Right kidney (tissue), 1 donor: ENCODE measurements around the gene FAM193A.
A peak's percentile ranks its signal among the peaks of the same experiment; 100 is the strongest.
"Not testable (repeated sequence)": the region's sequence is repeated elsewhere in the genome, so short reads cannot be mapped to it uniquely, and the experiment has no call there.

Experiments used
- DNase-seq: peaks from one replicate; pipeline ENCODE4 v3.0.0-alpha.2; 2016

The FAM193A gene

DNA sequence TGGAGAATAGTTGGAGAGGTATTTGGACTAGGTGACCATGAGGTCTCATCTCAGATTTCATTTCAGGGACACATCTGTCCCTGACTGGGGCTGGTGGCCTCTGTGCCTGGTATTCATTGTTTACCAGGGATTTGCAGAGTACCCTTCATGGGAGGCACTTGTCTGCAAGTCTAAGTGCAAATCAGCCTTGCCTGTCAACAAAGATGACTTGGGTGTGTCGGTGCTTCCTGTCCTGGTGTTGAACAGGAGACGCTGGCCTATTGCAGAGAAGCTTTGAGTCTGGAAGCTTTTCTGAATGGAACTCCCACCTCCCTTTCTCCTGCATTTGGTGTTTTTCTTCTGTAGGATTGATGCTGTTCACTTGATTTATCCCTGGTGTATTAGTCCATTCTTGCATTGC lies 115.6 kb downstream of the FAM193A start:
- no peak for DNase-seq

- no peak for DNase-seq
Measured at GRCh38 chr4:2652415-2653160, 116.1 kb downstream of the FAM193A start.

DNA sequence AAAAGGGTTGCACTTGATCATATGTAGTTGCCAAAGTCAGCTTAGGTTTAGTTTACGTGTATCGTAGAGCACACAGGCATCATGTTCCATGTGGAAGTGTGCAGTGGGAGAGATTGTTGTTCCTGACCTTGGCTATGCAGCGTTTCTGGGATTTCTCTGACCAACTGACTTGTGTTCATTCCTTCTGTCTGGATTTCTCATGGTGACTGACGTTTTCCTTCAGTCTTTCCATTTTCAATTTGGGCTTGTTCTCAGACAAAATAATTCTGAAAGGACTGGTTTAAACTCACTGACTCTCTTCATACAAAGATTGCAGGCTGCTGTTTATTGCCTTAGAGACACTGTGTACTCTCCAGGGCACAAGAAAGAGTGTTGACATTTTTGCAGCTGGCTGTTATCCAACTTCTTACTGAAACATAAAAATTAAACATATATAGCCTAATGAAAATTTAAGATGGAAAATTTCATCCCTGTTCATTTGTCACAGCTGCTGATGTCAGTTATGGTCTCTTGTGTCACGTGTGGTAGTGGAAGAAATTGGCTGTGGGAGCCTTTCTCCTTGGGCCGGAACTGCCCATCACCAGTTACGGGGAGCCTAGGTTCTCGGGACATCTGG lies 124.3 kb downstream of the FAM193A start:
- no peak for DNase-seq

- no peak for DNase-seq
Measured at GRCh38 chr4:2662598-2662997, 126.2 kb downstream of the FAM193A start.

DNA sequence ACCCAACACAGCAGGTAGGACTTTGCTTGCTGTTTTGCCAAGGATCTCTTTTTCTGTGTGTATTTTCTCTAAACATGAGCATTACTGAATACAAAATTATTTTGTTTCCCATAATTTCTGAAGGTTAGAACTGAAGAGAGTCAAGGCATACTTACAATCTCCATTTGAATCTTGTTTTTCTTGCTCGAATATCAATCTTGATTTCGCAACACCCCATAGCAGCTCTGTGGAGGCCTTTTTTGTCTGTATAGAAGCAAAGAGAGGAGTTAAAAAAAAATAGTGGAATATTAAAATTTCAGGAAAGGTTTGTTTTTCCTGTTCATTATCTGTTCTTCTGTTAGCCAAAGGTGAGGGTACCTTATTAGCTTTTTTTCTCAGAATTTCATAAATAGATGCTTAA lies 126.8 kb downstream of the FAM193A start:
- no peak for DNase-seq

DNA sequence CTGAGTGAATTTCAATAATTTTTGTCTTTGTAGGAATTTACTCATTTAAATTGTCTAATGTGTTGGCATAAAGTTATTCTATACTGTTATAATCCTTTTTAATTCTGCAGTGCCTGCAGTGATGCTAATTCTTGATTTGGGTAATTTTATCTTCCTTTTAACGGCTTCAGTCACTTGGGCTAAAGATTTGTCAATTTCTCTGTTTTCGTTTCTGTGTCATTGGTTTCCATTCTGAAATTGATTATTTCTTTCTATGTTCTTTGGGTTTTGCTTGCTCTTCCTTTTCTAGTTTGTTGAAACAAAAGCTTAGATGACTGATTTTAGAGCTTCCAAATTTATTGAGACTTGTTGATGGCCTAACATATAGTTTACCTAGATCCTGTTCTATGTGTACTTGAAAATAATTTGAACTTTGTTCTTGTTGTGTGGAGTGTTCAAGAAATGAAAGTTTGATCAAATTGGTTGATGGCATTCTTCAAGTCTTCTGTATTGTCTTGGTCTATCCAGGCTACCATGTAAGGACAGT lies 130.3 kb downstream of the FAM193A start:
- DNase-seq, result no peak

- no peak for DNase-seq
Measured at GRCh38 chr4:2667428-2667827, 131.0 kb downstream of the FAM193A start.

DNA sequence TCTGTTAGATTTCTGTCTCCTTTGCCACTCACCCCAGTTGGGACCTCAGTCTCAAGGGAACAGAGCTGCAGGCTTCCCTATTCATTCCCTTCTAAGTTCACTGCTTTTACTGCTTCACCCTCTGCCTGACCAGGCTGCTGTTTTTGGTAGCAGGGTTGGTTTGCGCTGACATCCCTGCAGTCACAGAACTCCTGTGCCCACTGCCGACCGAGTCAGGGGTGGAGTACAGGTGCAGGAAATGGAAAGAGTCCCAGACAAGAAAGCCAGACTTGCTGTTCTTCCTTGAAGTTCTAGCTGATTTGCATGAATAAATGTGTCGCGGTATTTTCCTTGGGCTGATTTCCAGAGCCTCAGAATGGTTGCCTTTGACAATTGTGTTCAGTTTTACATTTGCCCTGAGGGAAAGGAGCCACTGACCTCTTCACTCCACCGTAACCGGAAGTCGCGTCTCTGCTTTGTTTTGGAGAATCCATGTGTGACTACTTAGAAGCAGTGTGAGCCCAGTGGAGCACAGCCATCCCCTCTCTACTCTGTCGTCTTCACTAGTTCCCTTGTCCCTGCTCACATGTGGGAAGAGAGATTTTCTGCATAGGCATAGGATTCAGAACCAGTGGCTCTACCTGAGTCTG lies 134.9 kb downstream of the FAM193A start:
- peak; percentile 26 for DNase-seq

- DNase-seq, result no peak
Measured at GRCh38 chr4:2672082-2672481, 135.6 kb downstream of the FAM193A start.

- DNase-seq, result no peak
Measured at GRCh38 chr4:2672700-2673099, 136.3 kb downstream of the FAM193A start.

GRCh38 chr4:2673157-2673556 lies 136.7 kb downstream of the FAM193A start:
- no peak for DNase-seq

DNA sequence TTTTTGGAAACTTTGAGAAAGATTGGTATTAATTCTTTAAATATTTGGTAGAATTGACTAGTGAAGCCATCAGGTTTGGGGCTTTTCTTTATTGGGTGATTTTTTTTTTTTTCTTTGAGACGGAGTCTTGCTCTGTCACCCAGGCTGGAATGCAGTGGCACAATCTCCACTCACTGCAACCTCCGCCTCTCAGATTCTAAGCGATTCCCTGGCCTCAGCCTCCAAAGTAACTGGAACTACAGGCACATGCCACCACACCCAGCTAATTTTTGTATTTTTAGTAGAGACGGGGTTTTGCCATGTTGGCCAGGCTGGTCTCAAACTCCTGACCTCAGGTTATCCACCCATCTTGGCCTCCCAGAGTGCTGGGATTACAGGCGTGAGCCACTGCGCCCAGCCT lies 143.3 kb downstream of the FAM193A start:
- DNase-seq, result not testable (repeated sequence)

- no peak for DNase-seq
Measured at GRCh38 chr4:2684486-2684885, 148.0 kb downstream of the FAM193A start.

GRCh38 chr4:2685541-2685940 lies 149.1 kb downstream of the FAM193A start:
- no peak for DNase-seq

- no peak for DNase-seq
Measured at GRCh38 chr4:2686379-2687265, 150.2 kb downstream of the FAM193A start.

DNA sequence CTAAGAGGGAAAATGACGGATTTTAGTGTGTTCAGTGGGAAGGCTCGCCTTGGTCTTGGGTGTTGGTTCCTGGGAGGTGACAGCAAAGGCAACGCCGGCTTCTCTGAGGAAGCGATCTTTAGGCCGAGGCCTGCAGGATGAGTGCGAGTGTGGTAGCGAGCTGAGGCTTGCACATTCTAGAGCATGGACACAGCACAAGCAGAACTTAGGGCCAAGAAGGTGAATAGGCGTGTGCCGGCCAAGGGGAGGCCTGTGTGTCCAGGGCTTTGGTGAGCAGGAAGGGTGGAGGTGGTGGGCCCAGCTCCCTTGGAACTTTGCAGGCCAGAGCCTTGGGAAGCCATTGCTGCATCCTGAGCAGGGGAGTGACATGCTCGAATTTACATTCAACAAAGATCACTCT lies 151.8 kb downstream of the FAM193A start:
- no peak for DNase-seq

GRCh38 chr4:2688697-2689096 lies 152.2 kb downstream of the FAM193A start:
- no peak for DNase-seq

GRCh38 chr4:2689114-2689513 lies 152.7 kb downstream of the FAM193A start:
- no peak for DNase-seq

- no peak for DNase-seq
Measured at GRCh38 chr4:2689825-2690700, 153.6 kb downstream of the FAM193A start.

GRCh38 chr4:2691313-2691712 lies 154.9 kb downstream of the FAM193A start:
- DNase-seq, result no peak

- no peak for DNase-seq
Measured at GRCh38 chr4:2691952-2692435, 155.5 kb downstream of the FAM193A start.
